HG03045 (cell line): ENCODE measurements around the gene CDH19.
"Not testable (repeated sequence)": the region's sequence is repeated elsewhere in the genome, so short reads cannot be mapped to it uniquely, and the experiment has no call there.

ENCODE experiments used
- ATAC-seq: cut with Tn5 transposase; IDR thresholded peaks from one replicate; pipeline ENCODE4 v1.9.1; 2021; ENCODE audit warnings: mild to moderate bottlenecking, moderate library complexity; ENCODE audit not compliant: unreplicated experiment

Gene CDH19

DNA sequence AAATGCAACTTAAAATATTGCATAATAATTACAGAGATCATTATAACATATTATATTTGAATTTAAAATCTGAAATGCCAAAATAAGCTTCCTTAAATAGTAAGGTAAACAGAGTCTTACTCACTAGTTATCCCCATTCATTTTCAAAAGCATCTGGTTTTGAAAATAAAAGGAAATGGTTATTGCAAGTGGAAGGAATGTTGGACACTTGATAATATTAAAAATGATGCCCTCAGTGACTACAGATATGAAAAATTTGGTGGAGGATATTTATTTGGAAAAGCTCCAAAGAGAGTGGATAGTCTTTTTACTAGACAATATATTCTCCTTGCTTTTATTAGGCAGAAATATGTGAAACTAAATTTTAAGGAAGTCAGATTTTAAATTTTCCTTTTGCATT, 39.7 kb downstream of the CDH19 start:
- ATAC-seq: no peak

DNA sequence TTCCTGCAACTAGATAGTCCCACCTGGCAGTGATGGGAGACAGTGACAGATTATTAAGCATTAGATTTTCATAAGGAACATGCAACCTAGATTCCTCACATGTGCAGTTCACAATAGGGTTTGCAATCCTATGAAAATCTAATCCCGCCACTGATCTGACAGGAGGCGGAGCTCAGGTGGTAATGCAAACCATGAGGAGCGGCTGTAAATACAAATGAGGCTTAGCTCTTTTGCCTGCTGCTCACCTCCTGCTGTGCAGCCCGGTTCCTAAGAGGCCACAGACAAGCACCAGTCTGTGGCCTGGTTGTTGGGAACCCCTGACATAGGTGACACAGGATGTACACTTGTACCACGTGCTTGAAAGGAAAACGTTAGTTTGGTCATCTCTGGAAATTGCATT, 41.6 kb downstream of the CDH19 start:
- no peak for ATAC-seq

DNA sequence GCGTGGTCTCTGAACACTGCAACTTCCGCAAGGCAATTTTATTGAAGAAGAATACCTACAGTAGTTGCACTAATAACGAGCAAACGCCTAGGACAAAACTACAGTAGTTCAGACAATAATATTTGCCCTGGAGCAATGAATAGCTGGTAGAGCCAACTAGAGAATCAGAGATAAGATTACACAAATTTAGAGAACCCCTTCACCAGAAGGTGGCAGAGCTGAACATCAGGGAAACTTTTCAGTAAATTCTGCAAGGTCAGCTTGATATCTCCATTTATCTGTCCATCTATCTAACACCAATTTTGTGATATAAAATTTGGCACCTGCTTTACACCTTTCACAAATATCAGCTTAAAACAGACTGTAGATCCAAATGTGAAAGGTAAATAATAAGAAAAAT, 43.8 kb downstream of the CDH19 start:
- no peak for ATAC-seq

DNA sequence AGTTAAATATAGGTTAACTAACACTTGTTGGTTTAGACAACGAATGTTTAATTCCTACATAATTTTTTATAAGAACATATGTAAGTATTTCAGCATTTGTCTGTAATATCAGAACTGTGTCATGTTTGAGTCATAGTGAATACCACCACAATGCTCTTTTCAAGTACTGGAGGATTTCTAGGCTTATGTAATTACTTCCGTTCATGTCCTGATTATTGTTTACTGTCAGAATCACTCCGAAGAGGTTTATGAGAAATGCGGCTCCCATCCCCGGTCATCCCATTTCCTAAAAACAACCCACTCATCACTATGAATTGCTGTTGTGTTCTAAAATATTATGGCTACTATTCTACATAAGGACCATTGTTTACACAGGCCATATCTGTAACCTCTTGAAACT, 45.1 kb downstream of the CDH19 start:
- no peak for ATAC-seq

DNA sequence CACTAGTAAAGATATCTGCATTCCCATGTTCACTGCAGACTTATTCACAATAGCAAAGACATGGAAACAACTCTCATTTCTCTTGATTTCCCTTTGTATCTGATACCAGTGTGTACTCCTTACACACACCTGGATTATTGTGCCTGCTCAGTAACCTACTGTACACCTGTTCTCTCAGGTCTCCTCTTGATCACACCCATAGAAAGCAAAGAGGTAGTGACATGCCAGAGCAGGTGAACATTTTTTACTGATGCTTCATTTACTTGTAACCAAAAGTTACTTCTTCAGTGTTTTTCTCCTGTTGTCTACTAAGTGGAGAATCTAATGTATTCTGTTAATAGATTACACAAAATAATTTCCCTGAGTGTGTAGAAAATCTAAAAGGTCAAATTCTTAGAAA, 46.8 kb downstream of the CDH19 start:
- no peak for ATAC-seq

DNA sequence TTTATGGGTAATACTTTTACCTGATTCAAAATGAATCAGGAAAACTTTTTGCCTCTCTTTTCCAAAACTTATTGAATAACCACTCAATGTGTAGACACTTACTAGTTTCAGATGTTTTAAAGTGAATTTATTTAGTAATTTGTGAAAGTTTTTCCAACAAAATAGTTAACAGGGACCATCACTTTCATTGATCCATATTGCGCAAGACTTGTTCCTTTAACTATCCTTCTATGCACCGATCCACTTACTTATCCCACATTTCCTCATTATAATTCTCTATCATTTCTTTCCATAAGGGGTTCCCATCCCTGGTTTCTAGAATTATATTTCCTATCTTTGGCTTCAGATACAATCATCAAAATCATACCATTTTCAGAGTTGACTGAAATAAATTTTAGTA, 48.3 kb downstream of the CDH19 start:
- ATAC-seq: no peak

DNA sequence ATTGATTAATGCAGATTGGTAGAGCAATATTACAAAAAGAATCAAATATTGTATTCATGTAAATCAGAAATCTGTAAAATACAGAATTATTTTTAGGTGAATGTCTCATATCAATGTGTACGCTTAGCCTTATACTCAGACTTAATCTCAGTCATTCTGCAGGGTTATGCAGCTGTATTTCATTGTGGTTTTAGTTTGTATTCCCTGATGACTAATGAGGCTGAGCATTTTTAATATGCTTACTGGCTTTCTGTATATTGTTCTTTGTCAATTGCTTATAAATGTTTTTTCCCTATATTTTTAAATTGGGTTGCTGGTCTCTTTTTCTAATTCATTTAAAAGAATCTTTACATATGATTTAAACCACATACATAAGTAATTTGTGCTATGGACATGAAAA, 50.1 kb downstream of the CDH19 start:
- no peak for ATAC-seq

DNA sequence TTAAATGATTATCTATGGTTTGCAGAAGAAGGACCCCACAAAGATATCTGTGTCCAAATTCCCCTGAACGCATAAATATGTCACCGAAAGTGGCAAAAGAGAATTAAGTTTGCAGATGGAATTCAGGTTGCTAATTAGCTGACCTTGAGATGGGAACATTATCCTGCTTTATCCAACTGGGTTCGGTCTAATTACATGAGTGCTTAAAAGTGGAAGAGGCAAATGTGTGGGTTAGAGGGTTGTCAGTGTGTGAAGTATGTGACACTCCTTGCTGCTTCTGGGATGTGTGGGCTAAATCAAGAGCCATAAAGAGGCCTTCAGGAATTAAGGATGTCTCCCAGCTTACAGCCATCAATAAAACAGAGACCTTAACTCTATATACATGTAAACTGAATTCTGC, 53.5 kb downstream of the CDH19 start:
- ATAC-seq: no peak

DNA sequence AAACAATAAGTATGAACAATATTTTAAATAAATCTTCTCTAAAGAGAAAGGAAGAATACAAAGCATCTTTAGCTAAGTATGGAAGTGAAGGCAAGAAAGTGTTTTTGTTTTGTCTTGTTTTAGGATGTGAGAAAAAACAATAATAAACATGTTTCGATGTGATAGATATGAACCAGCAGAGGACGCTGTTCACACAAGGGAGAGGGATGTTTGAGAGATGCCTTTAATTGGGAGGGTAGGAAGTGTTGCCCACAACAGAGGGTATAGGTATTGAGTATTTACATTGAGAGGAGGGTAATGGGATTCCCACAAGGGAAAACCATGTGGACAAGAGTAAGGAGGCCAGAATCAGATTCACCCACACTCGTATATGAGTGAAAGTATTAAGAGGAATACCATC, 55.1 kb downstream of the CDH19 start:
- ATAC-seq: no peak

DNA sequence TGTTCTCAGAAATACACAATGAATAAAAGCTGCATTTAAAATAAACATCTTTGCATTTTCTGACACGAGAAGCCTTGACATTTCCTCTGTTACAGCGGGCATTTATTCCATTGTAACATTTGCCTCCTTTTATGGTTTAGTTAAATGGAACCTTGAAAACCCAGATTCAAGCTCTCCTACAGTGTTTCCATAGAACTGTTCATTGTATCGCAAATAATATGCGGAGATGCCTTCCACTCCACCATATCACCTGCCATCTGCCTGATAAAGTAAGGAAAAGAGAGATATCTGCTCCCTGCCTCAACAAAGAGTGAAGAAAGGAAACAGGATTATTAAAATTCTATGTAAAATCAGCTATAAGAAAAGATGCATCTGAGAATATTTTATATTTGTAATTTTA, 69.8 kb downstream of the CDH19 start:
- ATAC-seq: no peak

DNA sequence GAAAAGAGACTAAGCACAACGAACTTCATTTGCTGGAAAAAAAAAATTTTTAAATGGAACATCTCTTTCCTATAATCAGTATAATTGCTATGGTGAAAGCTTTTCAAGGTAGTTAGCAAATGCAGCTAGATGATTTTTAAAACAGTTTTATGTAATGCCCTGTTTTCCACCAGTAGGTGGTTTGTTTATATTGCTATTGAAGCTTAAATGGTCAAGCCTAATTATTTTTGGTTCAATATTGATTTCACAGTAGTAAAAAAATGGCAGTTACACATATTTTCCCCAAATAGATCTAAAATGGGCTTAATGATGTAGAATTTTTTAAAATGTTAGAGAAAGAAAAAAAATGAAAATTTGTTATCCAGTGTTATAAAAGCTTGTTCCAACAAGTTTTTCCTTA, 70.2 kb downstream of the CDH19 start:
- ATAC-seq: no peak

DNA sequence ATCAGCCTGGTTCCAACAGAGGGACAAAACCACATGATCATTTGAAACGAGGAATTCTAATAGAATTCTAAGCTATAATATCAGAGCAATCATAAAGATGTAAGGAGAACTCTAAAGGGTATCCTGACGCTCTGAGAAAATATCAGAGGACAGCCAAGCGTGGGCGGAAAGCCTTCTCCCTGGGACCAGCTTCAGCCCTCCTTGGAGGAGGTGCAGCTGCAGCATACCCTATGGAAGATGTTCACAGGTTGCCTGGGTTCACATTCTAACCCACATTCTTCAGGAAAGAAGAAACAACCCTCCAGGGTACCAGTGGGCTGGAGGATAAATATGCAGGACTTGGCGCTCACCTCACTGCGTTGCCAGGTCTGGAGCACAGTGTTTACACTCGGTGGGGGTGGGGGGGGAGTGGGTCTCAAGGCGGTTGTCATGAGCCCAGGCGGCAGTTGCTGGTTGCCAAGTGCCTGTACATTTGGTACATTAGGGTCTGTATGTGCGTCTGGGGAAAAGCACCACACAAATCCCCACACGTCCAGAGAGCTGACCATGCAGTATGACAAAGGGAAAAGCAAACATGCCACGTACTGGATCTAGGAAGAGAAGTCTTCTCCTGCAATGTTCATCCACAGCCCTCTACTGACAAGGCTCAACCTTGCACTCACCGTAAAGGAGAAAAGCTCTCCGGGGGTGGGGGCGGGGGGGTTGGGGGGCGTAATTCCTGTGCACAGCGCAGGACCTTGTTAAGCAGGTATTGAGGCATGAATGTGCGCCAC, 80.5 kb downstream of the CDH19 start:
- no peak for ATAC-seq

DNA sequence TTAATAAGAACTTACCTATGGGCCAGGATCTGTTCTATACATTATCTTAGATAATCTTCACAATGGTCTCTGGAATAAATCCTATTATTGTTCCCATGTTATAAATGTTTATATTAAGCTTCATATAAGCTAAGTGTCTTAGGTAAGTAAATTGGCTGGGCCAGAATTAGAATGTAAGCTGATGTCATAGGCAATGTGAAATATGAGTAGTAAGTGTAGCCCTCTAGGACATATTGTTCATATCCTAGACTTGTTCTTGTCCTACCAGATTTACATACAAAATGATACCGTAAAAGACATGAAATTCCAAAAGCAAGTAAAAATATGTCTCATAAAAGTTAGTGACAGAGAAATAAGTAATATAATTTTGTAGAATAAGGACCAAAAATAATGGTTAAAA, 89.9 kb downstream of the CDH19 start:
- ATAC-seq: no peak

DNA sequence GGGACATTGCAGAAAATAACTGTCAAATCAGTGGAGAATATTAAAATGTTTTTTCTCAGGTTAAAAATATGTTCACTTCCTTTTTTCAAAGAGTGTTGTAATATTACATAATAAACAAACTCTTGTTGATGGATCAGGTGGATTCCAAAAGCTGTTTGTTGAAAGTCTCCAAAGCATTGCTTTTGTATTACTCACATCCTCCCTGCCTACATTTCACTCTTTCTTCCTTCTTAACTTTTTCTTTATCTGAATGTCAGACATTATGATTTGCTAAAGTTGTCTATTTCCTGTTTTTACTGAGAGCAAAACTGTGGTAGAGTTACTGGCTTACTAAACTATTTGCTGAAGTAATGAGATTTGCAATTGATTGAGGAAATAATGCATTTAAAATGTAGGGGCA, 92.1 kb downstream of the CDH19 start:
- ATAC-seq: no peak

DNA sequence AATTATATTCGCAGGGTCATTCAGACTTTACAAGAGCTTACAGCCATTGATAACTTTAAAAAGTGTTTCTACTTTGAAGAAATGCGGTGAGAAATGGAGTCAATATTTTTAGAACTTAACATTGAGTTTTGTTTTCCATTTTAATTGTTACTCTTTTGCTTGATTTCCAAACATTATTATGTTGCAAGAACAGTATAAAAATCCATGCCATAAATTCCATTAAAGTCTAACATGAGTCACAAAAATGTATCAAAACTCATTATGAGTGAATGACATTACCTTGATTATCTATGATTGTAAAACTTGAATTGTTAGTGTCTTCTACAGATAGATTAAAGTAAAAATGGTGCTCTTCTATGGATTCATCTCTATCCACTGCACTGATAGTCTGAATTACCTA, 92.6 kb downstream of the CDH19 start:
- no peak for ATAC-seq

DNA sequence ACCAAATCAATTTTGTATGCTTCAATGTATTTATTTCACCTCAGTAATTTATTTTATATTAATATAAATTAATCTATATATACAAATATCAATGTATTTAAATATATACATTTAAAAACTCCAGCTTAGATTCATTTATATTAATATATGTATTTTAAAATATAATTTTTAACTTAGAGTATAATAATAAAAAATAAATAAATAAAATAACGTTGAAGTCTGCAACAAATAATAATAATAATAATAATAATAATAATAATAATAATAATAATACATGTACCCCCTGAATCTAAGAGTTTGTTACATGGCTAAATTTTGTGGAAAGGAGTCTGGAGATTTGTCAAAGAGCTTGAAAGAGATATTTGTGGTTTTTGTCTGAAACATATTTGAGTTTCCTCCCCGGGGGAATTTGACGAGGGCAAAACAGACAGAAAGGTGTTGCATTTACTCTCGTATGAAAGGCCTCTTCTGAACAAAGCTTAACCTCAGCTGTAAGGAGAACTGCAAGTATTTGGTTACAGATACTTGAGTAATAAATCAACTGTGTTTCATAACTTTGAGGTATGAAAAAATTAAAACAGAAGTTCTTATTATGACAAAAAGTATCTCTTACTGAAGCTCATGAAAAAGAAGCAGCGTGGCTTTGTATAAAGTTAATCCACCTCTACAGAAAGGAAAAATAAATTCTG, 93.4 kb downstream of the CDH19 start:
- ATAC-seq: no peak

DNA sequence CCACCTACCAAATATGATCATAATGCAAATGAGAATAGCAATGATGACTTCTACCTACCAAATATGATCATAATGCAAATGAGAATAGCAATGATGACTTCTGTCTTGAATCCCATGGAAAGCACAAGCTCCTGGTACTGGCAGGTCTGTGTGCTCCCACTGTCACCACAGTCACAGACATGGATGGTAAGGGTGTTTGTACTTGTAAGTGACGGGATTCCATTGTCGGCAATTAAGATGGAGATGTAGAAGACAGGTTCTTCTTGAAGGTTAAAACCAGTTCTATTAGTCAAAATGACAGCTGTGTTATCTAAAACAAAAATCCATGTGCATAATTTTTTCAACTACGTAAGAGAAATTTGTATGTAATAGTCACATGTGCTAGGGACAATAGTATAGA, 95.0 kb downstream of the CDH19 start:
- no peak for ATAC-seq

DNA sequence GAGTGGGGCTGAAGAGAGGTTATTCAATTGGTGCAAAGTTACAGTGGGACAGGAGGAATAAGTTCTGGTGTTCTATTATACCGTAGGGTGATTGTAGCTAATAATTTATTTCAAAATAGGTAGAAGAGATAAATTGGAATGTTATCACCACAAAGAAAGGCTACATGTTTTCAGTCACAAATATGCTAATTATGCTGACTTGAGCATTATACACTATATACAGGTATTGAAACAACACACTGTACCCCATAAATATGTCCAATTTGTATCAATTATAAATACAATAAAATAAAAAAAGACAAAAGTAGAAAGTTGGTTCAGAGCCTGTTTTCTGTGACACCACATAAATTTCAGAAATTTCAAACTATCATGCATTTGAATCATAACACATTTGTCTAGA, 97.7 kb downstream of the CDH19 start:
- no peak for ATAC-seq

DNA sequence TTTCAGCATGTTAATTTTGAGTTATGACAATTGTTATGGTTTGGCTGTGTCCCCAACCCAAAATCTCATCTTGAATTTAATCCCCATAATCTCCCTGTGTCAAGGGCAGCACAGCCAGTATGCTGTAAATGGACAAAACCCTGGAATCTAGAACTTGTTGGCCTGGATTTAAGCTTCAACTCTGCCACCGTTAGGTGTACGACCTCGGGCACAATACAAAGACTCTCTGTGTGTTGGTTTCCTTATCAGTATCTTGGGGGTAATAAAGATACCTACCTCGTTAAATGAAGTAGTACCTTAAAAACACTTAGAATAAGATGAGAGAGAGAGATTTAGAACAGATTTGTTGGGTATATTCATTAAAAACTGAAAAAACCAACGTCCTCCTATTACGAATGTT, 106.5 kb downstream of the CDH19 start:
- ATAC-seq: no peak

DNA sequence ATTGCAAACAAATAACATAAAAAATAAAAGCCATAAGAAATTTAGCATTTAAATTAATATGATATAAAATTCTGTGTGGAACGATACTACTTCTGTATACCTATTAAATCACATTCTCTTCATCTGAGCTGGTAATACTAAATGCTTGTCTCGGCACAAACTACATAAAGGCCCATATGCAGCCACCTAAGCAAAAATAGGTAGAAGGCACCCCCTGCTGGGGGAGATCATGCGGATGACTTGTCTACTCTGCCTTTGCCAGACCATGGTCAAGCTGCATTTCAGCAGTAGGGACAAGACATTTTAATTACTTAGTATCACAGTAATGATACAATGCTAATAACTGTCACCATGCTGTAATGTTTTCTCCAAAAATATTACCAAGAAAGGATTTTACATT, 108.0 kb downstream of the CDH19 start:
- peak; percentile 46 for ATAC-seq

DNA sequence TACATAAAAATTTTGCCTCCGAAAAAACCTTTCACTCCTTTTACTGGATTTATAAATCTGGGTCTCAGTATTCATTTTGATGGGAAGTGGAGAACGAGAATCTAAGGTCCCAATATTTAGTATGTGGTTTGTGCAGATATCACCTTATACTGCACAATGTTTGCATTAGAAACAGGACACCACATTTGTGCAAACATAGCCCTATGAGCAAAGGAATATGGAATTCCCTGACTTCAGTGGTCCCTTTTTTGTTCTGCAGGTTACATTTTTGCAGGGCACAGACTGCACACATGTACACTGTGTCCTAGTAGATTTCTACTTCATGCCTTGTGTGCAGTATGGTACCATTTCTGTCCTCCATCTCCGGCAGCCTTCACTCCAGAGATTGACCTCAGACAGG, 130.0 kb downstream of the CDH19 start:
- no peak for ATAC-seq

DNA sequence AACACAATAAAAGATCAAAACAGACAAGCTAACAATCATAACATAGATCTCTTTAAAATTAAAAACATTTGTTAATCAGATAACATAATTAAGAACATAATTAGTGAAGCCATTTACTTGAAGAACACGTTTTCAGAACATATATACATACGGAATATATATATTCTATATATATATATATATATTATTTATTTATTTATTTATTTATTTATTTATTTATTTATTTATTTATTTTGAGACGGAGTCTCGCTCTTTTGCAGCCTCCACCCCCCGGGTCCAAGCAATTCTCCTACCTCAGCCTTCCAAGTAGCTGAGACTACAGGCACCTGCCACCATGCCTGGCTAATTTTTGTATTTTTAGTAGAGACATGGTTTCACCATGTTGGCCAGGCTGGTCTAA, 137.7 kb downstream of the CDH19 start:
- ATAC-seq: not testable (repeated sequence)

DNA sequence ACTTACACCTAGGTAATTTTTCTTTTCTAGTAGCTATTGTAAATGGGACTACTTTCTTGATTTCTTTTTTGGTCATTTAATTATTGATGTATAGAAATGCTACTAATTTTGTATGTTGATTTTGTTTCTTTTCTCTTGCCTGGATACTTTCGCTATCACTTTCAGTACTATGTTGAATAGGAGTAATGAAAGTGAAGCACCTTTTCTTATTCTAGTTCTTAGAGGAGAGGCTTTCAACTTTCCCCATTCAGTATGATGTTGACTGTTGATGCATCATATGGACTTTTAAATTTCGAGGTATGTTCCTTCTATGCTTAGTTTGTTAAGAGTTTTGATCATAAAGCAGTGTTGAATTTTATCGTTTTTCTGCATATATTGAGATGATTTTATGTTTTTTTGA, 142.5 kb downstream of the CDH19 start:
- ATAC-seq: no peak
